Osteocyte (in vitro differentiated cells): ENCODE measurements around the gene ZNF860. TPM values are rescaled to one million over a fixed set of nuclear protein-coding genes. Genes with fewer than 3 reads are reported as not detected.

Source experiments
- DNase-seq: peaks from one replicate; pipeline ENCODE4 v3.0.0; 2021; ENCODE audit warnings: mixed read lengths; ENCODE audit not compliant: unreplicated experiment; ENCODE audit errors: extremely low spot score
- H3K27ac Mint-ChIP-seq: one replicate; pipeline ENCODE4 v1.8.0; 2021; ENCODE audit warnings: mild to moderate bottlenecking, mixed read lengths; ENCODE audit not compliant: unreplicated experiment
- H3K27me3 Mint-ChIP-seq: one replicate; pipeline ENCODE4 v1.8.0; 2021; ENCODE audit warnings: mixed read lengths; ENCODE audit not compliant: unreplicated experiment
- H3K36me3 Mint-ChIP-seq: one replicate; pipeline ENCODE4 v1.8.0; 2021; ENCODE audit warnings: mixed read lengths; ENCODE audit not compliant: unreplicated experiment
- H3K4me1 Mint-ChIP-seq: one replicate; pipeline ENCODE4 v1.8.0; 2021; ENCODE audit warnings: mixed read lengths; ENCODE audit not compliant: unreplicated experiment
- H3K4me3 Mint-ChIP-seq: one replicate; pipeline ENCODE4 v1.8.0; 2021; ENCODE audit warnings: mild to moderate bottlenecking, moderate library complexity, mixed read lengths; ENCODE audit not compliant: unreplicated experiment
- H3K9me3 Mint-ChIP-seq: one replicate; pipeline ENCODE4 v1.8.0; 2021; ENCODE audit warnings: mixed read lengths; ENCODE audit not compliant: unreplicated experiment
- CTCF ChIP-seq: fragments of 200-600 bp; sonication (generic); IDR thresholded peaks from 2 replicates; pipeline ENCODE4 v1.5.0; 2021; ENCODE audit warnings: antibody characterized with exemption, mild to moderate bottlenecking, moderate library complexity
- total RNA-seq: library from RNA; stranded (reverse); gene quantifications from 2 replicates; pipeline ENCODE4 v1.2.1, GENCODE V29; 2021

ZNF860 gene
- total RNA-seq, 1 donor from 2014 or later, result 1.3 TPM

- H3K36me3 Mint-ChIP-seq, result no peaks in the 10 kb centered on the region
- H3K27me3 Mint-ChIP-seq, result no peaks in the 10 kb centered on the region
- DNase-seq, result no peak
- no peaks in the 10 kb centered on the region for H3K9me3 Mint-ChIP-seq
- TF ChIP-seq CTCF, result no peak
- H3K4me1 Mint-ChIP-seq, result peaks cover 15% of the 10 kb centered on the region
- no peak overlapping the region for H3K4me3 Mint-ChIP-seq
- H3K27ac Mint-ChIP-seq, result no peak overlapping the region
Measured at GRCh38 chr3:31999907-32000439, 18.4 kb downstream of the ZNF860 start.

GRCh38 chr3:32000877-32001276 is 19.3 kb downstream of the ZNF860 start:
- H3K27me3 Mint-ChIP-seq, result no peaks in the 10 kb centered on the region
- DNase-seq, result no peak
- peaks cover 15% of the 10 kb centered on the region for H3K4me1 Mint-ChIP-seq
- H3K36me3 Mint-ChIP-seq, result no peaks in the 10 kb centered on the region
- TF ChIP-seq CTCF, result no peak
- no peaks in the 10 kb centered on the region for H3K9me3 Mint-ChIP-seq
- H3K27ac Mint-ChIP-seq, result no peak overlapping the region
- H3K4me3 Mint-ChIP-seq, result no peak overlapping the region

- TF ChIP-seq CTCF, result no peak
- H3K27ac Mint-ChIP-seq, result no peak overlapping the region
- H3K9me3 Mint-ChIP-seq, result no peaks in the 10 kb centered on the region
- peaks cover 15% of the 10 kb centered on the region for H3K4me1 Mint-ChIP-seq
- no peak overlapping the region for H3K4me3 Mint-ChIP-seq
- no peaks in the 10 kb centered on the region for H3K27me3 Mint-ChIP-seq
- H3K36me3 Mint-ChIP-seq, result no peaks in the 10 kb centered on the region
- no peak for DNase-seq
Measured at GRCh38 chr3:32002561-32003368, 21.2 kb downstream of the ZNF860 start.

- Mint-ChIP-seq H3K4me1 (peaks cover 15% of the 10 kb centered on the region), H3K36me3 (no peaks in the 10 kb centered on the region), H3K27me3 (no peaks in the 10 kb centered on the region), H3K27ac (no peak overlapping the region), H3K4me3 (no peak overlapping the region), H3K9me3 (no peaks in the 10 kb centered on the region)
- TF ChIP-seq CTCF, result no peak
- DNase-seq, result no peak
Measured at GRCh38 chr3:32003380-32003779, 21.8 kb downstream of the ZNF860 start.

- H3K27me3 Mint-ChIP-seq, result no peaks in the 10 kb centered on the region
- TF ChIP-seq CTCF, result no peak
- no peak overlapping the region for H3K4me3 Mint-ChIP-seq
- no peaks in the 10 kb centered on the region for H3K36me3 Mint-ChIP-seq
- peaks cover 15% of the 10 kb centered on the region for H3K4me1 Mint-ChIP-seq
- no peak for DNase-seq
- H3K27ac Mint-ChIP-seq, result no peak overlapping the region
- no peaks in the 10 kb centered on the region for H3K9me3 Mint-ChIP-seq
Measured at GRCh38 chr3:32004113-32004765, 22.7 kb downstream of the ZNF860 start.
